ENCODE results near the gene FBXL5.

FBXL5 gene

DNA sequence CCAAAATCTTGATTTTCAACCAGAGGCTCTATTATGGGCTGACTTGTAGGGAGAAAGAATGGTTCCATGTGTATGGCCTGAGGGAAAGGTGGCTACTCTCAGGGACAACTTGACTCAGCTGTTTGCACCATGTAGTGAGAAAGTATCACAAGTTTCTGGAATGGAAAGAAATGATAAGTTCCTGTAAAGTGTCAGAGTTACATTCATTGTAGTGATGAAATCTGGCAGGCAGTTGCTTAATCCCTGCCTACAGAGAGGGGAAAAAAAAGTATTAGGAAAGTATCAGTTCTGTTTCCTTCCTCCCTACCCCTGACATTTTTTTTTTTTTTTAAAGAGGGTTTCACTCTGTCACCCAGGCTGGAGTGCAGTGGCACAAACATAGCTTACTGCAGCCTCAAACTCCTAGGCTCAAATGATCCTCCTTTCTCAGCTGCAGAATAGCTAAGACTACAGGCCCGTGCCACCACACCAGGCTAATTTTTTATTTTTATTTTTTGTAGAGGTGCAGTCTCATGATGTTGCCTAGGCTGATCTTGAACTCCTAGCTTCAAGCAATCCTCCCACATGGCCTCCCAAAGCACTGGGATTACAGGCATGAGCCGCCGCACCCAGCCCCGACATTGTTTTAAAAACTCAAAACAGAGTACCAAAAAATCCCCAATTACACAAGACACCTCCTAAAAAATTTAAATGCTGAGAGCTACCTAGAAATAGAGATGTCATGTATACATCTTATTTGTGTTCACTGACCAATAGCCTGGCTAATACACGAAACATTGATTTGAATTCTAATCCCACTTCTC lies 4.8 kb upstream of the FBXL5 start:
- no peak overlapping the region for H3K4me2 ChIP-seq (ENCODE audit: low read length)
- H3K27ac ChIP-seq (ENCODE audit: low read length) = no peak overlapping the region
- H3K4me1 ChIP-seq (ENCODE audit: low read length) = peaks cover 6% of the 10 kb centered on the region; the same call in 1 of the 2 replicates
- H3K27me3 ChIP-seq (ENCODE audit: low read depth, low read length) = no peaks in the 10 kb centered on the region
- no peak overlapping the region for H2AFZ ChIP-seq (ENCODE audit: low read depth, low read length)
- H3K9me3 ChIP-seq (ENCODE audit: insufficient read depth, low read length) = no peaks in the 10 kb centered on the region
- no peaks in the 10 kb centered on the region for H4K20me1 ChIP-seq (ENCODE audit: insufficient read depth, low read length)
- no peak overlapping the region for H3K4me3 ChIP-seq (ENCODE audit: low read length)
- TF ChIP-seq EZH2phosphoT487 (IDR thresholded peaks at IDR 0.05; ENCODE audit: low read depth) = no peak
- TF ChIP-seq, protein P1, sequence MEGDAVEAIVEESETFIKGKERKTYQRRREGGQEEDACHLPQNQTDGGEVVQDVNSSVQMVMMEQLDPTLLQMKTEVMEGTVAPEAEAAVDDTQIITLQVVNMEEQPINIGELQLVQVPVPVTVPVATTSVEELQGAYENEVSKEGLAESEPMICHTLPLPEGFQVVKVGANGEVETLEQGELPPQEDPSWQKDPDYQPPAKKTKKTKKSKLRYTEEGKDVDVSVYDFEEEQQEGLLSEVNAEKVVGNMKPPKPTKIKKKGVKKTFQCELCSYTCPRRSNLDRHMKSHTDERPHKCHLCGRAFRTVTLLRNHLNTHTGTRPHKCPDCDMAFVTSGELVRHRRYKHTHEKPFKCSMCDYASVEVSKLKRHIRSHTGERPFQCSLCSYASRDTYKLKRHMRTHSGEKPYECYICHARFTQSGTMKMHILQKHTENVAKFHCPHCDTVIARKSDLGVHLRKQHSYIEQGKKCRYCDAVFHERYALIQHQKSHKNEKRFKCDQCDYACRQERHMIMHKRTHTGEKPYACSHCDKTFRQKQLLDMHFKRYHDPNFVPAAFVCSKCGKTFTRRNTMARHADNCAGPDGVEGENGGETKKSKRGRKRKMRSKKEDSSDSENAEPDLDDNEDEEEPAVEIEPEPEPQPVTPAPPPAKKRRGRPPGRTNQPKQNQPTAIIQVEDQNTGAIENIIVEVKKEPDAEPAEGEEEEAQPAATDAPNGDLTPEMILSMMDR (IDR thresholded peaks at IDR 0.05; ENCODE audit: low read depth, low read length) = no peak
- no peaks in the 10 kb centered on the region for H3K36me3 ChIP-seq (replicated peaks; ENCODE audit: low read depth, low read length)
- no peaks in the 10 kb centered on the region; the same call in 1 of the 2 replicates for H3K79me2 ChIP-seq (ENCODE audit: low read length)
- H3K9ac ChIP-seq (ENCODE audit: low read length) = no peak overlapping the region

DNA sequence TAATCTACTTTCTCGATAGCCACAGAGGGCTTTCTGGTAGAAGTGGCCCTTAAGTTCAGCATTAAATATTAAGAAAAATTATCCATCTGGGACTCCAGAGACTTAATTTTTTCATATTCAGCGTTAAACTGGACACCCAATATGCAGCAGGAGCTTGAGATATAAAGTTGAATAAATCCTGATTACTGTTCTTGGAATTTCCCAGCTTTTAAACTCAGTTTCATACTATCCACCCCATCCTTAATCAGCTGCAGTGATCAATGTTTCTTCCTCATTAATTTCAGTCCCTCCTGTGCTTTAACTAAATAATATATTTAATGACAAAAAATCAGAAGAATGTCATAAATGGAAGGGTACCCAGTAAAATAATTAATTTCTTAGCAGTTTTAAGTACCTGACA lies 3.6 kb upstream of the FBXL5 start:
- Histone ChIP-seq H3K4me1 (ENCODE audit: low read length) (peaks cover 11% of the 10 kb centered on the region), H2AFZ (ENCODE audit: low read depth, low read length) (no peak overlapping the region), H4K20me1 (ENCODE audit: insufficient read depth, low read length) (no peaks in the 10 kb centered on the region), H3K9ac (ENCODE audit: low read length) (no peak overlapping the region), H3K9me3 (ENCODE audit: insufficient read depth, low read length) (no peaks in the 10 kb centered on the region), H3K27me3 (ENCODE audit: low read depth, low read length) (no peaks in the 10 kb centered on the region), H3K27ac (ENCODE audit: low read length) (no peak overlapping the region), H3K79me2 (ENCODE audit: low read length) (peaks cover 10% of the 10 kb centered on the region), H3K36me3 (replicated peaks; ENCODE audit: low read depth, low read length) (no peaks in the 10 kb centered on the region), H3K4me2 (ENCODE audit: low read length) (no peak overlapping the region), H3K4me3 (ENCODE audit: low read length) (no peak overlapping the region)
- no peak for TF ChIP-seq EZH2phosphoT487 (IDR thresholded peaks at IDR 0.05; ENCODE audit: low read depth)
- TF ChIP-seq, protein P1 (IDR thresholded peaks at IDR 0.05; ENCODE audit: low read depth, low read length) = no peak

DNA sequence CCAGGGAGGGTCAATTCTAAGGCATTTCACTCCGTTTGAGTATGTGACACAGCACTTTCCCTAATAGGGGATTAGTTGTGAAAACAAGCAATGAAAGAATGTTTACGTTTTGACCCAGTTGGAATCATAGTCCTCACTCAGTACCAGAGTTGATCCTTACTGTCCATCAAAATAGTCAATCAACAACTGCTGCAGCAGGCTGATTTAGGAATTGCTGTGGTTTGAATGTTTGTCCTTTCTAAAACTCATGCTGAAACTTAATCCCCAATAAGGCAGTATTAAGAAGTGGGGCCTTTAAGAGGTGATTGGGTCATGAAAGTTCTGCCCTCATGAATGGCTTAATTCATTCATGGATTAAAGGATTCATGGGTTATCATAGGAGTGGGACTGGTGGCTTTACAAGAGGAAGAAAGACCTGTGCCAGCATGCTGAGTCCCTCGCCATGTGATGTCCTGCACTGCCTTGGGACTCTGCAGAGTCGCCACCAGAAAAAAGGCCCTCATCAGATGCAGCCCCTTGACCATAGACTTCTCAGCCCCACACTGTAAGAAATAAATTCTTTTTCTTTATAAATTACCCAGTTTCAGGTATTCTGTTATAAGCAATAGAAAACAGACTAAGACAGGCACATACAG lies 3.1 kb upstream of the FBXL5 start:
- Histone ChIP-seq H3K36me3 (replicated peaks; ENCODE audit: low read depth, low read length) (no peaks in the 10 kb centered on the region), H2AFZ (ENCODE audit: low read depth, low read length) (no peak overlapping the region), H3K4me2 (ENCODE audit: low read length) (no peak overlapping the region), H3K79me2 (ENCODE audit: low read length) (peaks cover 16% of the 10 kb centered on the region), H3K4me3 (ENCODE audit: low read length) (no peak overlapping the region), H3K27me3 (ENCODE audit: low read depth, low read length) (no peaks in the 10 kb centered on the region), H3K9ac (ENCODE audit: low read length) (no peak overlapping the region), H4K20me1 (ENCODE audit: insufficient read depth, low read length) (no peaks in the 10 kb centered on the region), H3K4me1 (ENCODE audit: low read length) (peaks cover 16% of the 10 kb centered on the region), H3K9me3 (ENCODE audit: insufficient read depth, low read length) (no peaks in the 10 kb centered on the region), H3K27ac (ENCODE audit: low read length) (no peak overlapping the region)
- no peak for TF ChIP-seq EZH2phosphoT487 (IDR thresholded peaks at IDR 0.05; ENCODE audit: low read depth)
- TF ChIP-seq, protein P1 (IDR thresholded peaks at IDR 0.05; ENCODE audit: low read depth, low read length) = no peak

DNA sequence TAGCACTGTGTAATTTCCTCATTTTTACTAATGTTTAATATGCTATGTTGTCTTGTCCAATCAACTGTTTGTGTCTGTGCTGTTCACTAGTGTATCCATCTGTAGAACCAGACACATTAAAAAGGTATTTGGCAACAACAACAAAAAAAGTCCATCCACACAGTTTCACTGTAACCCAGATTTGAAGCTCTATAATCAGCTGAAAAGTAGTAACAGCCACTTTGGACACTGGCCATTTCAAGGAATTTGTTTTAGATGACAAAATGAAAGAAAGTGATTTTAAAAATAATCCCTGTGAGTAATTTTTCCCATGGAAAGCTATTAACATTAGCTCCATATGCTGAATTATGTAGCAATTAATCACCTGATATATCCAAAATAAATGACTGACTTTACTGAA lies 2.2 kb upstream of the FBXL5 start:
- Histone ChIP-seq H3K79me2 (ENCODE audit: low read length) (peaks cover 25% of the 10 kb centered on the region), H3K4me1 (ENCODE audit: low read length) (peaks cover 18% of the 10 kb centered on the region), H3K9me3 (ENCODE audit: insufficient read depth, low read length) (no peaks in the 10 kb centered on the region), H3K36me3 (replicated peaks; ENCODE audit: low read depth, low read length) (no peaks in the 10 kb centered on the region), H3K27me3 (ENCODE audit: low read depth, low read length) (no peaks in the 10 kb centered on the region), H4K20me1 (ENCODE audit: insufficient read depth, low read length) (no peaks in the 10 kb centered on the region), H3K27ac (ENCODE audit: low read length) (no peak overlapping the region), H3K4me2 (ENCODE audit: low read length) (no peak overlapping the region), H3K4me3 (ENCODE audit: low read length) (no peak overlapping the region), H3K9ac (ENCODE audit: low read length) (no peak overlapping the region), H2AFZ (ENCODE audit: low read depth, low read length) (no peak overlapping the region)
- TF ChIP-seq, protein P1 (IDR thresholded peaks at IDR 0.05; ENCODE audit: low read depth, low read length) = no peak
- no peak for TF ChIP-seq EZH2phosphoT487 (IDR thresholded peaks at IDR 0.05; ENCODE audit: low read depth)

All from OCI-LY3 (cell line).